ENCODE results near the gene RNF103. TPM values are rescaled to one million over a fixed set of nuclear protein-coding genes. Genes with fewer than 3 reads are reported as not detected.
"Not testable (repeated sequence)": the region's sequence is repeated elsewhere in the genome, so short reads cannot be mapped to it uniquely, and the experiment has no call there.

The RNF103 gene
- total and polyA plus RNA-seq, 7 donors: 6.9 to 45.9 (median 22.5) TPM

GRCh38 chr2:86592547-86593230 is 31.0 kb downstream of the RNF103 start:
- no peaks in the 10 kb centered on the region for H3K4me1 ChIP-seq
- WGBS, 3 donors: 19 to 34% (median 26%) methylated on average over 3 of the region's 3 CpGs
- DNase-seq: no peak
- H3K36me3 ChIP-seq (ENCODE audit: insufficient read depth in 1 of 2, low read depth in 1 of 2): no peaks in the 10 kb centered on the region
- no peaks in the 10 kb centered on the region for H3K9me3 ChIP-seq
- TF ChIP-seq CTCF (IDR thresholded peaks at IDR 0.05): no peak
- no peak for ATAC-seq
- no peaks in the 10 kb centered on the region for H3K27me3 ChIP-seq (ENCODE audit: insufficient read depth in 3 of 3, low read length in 2 of 3)
- intact Hi-C loops (cut with DNase I): no loop called here
- no peak overlapping the region for H3K27ac ChIP-seq
- no peak overlapping the region for H3K4me3 ChIP-seq

- H3K27me3 ChIP-seq (ENCODE audit: insufficient read depth in 3 of 3, low read length in 2 of 3); intact Hi-C loops (cut with DNase I); DNase-seq; H3K27ac ChIP-seq; ATAC-seq; H3K9me3 ChIP-seq; H3K4me1 ChIP-seq; H3K36me3 ChIP-seq (ENCODE audit: insufficient read depth in 1 of 2, low read depth in 1 of 2); H3K4me3 ChIP-seq: not testable (repeated sequence)
- 91 to 99% (median 96%) methylated on average over 5 of the region's 5 CpGs for WGBS, 3 donors
Observed at GRCh38 chr2:86589701-86590100, 34.0 kb downstream of the RNF103 start.

- no peaks in the 10 kb centered on the region for H3K36me3 ChIP-seq (ENCODE audit: insufficient read depth in 1 of 2, low read depth in 1 of 2)
- no peaks in the 10 kb centered on the region for H3K9me3 ChIP-seq
- no peaks in the 10 kb centered on the region for H3K4me1 ChIP-seq
- no peak overlapping the region for H3K4me3 ChIP-seq
- ATAC-seq (peak in 1 of 4 donors; percentile 23), DNase-seq (no peak)
- 70 to 87% (median 77%) methylated on average over 2 of the region's 2 CpGs for WGBS, 3 donors
- H3K27ac ChIP-seq: no peak overlapping the region
- no peaks in the 10 kb centered on the region for H3K27me3 ChIP-seq (ENCODE audit: insufficient read depth in 3 of 3, low read length in 2 of 3)
- intact Hi-C loops (cut with DNase I): no loop called here
- no peak for TF ChIP-seq CTCF (IDR thresholded peaks at IDR 0.05)
Observed at GRCh38 chr2:86584151-86584913, 39.3 kb downstream of the RNF103 start.

- ATAC-seq: no peak
- H3K4me1 ChIP-seq: no peaks in the 10 kb centered on the region
- H3K9me3 ChIP-seq: no peaks in the 10 kb centered on the region
Observed at GRCh38 chr2:86580560-86580959, 43.1 kb downstream of the RNF103 start.

More at GRCh38 chr2:86580560-86580959, 43.1 kb downstream of the RNF103 start:
- intact Hi-C loops (cut with DNase I): no loop called here
- Histone ChIP-seq H3K27me3 (ENCODE audit: insufficient read depth in 3 of 3, low read length in 2 of 3) (no peaks in the 10 kb centered on the region), H3K27ac (no peak overlapping the region), H3K4me3 (no peak overlapping the region), H3K36me3 (ENCODE audit: insufficient read depth in 1 of 2, low read depth in 1 of 2) (no peaks in the 10 kb centered on the region)
- no peak for DNase-seq
- TF ChIP-seq CTCF (IDR thresholded peaks at IDR 0.05): no peak
